Activated CD8-positive, alpha-beta T cell treated with anti-CD3 and anti-CD28 coated beads, Interleukin-2, amount 10 ng/mL, durations not matched to agents 7 days and 5 days (primary cell): Measurements from ENCODE around the gene SLC2A6. TPM values are rescaled to one million over a fixed set of nuclear protein-coding genes. Genes with fewer than 3 reads are reported as not detected.

Experiments used
- ATAC-seq: fragments of 150-1000 bp; cut with Tn5 transposase; one replicate; pipeline ENCODE4 v1.10.0; 2021; ENCODE audit warnings: moderate library complexity
- CTCF ChIA-PET: fragments of 350-600 bp; sonication (Branson Sonifier 250); formaldehyde crosslinking; loops from one replicate; lab custom pipeline; 2021; ENCODE audit warnings: antibody characterized with exemption; lab: Charles Lee
- POLR2A ChIA-PET: fragments of 350-600 bp; sonication (Branson Sonifier 250); formaldehyde crosslinking; loops from one replicate; lab custom pipeline; 2021; ENCODE audit warnings: antibody characterized with exemption; lab: Charles Lee
- DNase-seq: peaks from one replicate; pipeline ENCODE4 v3.0.0-alpha.2; 2020
- H3K27ac Mint-ChIP-seq: one replicate; pipeline ENCODE4 v1.8.0; 2021; ENCODE audit warnings: mild to moderate bottlenecking, mixed read lengths
- H3K27me3 Mint-ChIP-seq: one replicate; pipeline ENCODE4 v1.8.0; 2021; ENCODE audit warnings: low read depth, mixed read lengths
- H3K36me3 Mint-ChIP-seq: one replicate; pipeline ENCODE4 v1.8.0; 2021; ENCODE audit warnings: low read depth, mixed read lengths
- H3K4me1 Mint-ChIP-seq: one replicate; pipeline ENCODE4 v1.8.0; 2021; ENCODE audit warnings: low read depth, mixed read lengths
- H3K4me3 Mint-ChIP-seq: one replicate; pipeline ENCODE4 v1.8.0; 2021; ENCODE audit warnings: mild to moderate bottlenecking, mixed read lengths
- H3K9me3 Mint-ChIP-seq: one replicate; pipeline ENCODE4 v1.8.0; 2022; ENCODE audit warnings: mixed read lengths; ENCODE audit not compliant: insufficient read depth
- total RNA-seq, 2 experiments: library from RNA; stranded (reverse); gene quantifications; one replicate each; pipeline ENCODE4 v1.2.3, GENCODE V29; 2021

SLC2A6 gene
- total RNA-seq, 2 experiments from 2014 or later, result 14.1 to 17.0 TPM

DNA sequence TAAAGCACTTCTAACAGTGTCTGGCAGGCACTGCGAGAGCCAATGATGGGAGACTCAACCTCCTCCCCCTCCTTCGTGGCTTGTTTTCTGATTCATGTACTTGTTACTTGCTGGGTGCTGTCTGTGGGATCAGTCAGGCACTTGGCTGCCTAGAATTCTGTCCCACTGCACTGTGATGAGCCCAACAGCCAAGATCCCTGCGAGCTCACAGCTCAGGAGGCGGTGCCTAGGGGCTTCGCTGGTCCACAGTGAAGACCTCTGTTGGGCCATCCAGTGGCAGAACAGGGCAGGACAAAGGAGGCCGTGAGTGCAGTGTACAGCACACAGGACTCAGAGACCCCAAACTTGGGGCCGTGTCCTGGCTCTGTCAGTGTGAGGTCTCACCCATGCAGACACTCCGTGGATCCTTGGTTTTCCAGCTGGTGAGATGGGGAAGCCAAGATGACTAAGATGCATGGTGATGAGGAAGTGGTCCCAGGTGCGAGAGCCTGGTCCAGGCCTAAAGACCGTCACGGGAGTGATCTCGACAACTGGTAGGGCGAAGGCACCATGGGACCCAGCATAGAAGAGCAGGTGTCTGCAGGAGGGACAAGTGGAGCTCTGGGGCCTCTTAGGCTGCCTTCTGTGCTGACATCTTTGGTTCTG, 26.4 kb upstream of the SLC2A6 start:
- H3K9me3 Mint-ChIP-seq, result peaks cover 22% of the 10 kb centered on the region
- H3K4me3 Mint-ChIP-seq, result no peak overlapping the region
- H3K27ac Mint-ChIP-seq, result no peak overlapping the region
- ChIA-PET CTCF (no interaction called here), POLR2A (interaction anchor here (0.5 to 0.7 kb wide), 2 partner anchors 10 to 46 kb away, joined by 4 to 5 read pairs; partner anchors contain the start of gene CACFD1)
- ATAC-seq (no peak), DNase-seq (no peak)
- peaks cover 17% of the 10 kb centered on the region for H3K4me1 Mint-ChIP-seq
- no peaks in the 10 kb centered on the region for H3K36me3 Mint-ChIP-seq
- H3K27me3 Mint-ChIP-seq, result peaks cover 15% of the 10 kb centered on the region

DNA sequence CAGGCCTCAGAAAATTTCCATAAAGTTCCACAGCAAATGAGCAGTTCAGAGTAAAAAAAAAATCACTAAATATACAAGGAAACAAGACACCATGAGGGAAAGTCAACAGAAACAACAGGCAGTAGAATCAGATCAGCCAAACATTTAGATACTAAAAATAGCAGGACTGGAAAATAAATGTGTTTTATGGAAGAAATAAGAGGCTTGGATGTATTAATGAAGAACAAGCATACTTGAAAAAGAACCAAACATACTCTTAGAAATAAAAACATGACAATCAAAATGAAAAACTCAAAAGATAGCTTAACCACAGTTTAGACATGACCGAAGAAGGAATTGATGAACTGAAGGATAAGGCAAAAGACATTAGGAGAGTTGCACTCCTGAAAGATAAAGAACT, 23.2 kb upstream of the SLC2A6 start:
- H3K9me3 Mint-ChIP-seq, result peaks cover 22% of the 10 kb centered on the region
- H3K27me3 Mint-ChIP-seq, result peaks cover 18% of the 10 kb centered on the region
- no peak overlapping the region for H3K4me3 Mint-ChIP-seq
- H3K27ac Mint-ChIP-seq, result no peak overlapping the region
- no peaks in the 10 kb centered on the region for H3K4me1 Mint-ChIP-seq
- ChIA-PET POLR2A (no interaction called here), CTCF (no interaction called here)
- DNase-seq, result no peak
- no peak for ATAC-seq
- no peaks in the 10 kb centered on the region for H3K36me3 Mint-ChIP-seq

DNA sequence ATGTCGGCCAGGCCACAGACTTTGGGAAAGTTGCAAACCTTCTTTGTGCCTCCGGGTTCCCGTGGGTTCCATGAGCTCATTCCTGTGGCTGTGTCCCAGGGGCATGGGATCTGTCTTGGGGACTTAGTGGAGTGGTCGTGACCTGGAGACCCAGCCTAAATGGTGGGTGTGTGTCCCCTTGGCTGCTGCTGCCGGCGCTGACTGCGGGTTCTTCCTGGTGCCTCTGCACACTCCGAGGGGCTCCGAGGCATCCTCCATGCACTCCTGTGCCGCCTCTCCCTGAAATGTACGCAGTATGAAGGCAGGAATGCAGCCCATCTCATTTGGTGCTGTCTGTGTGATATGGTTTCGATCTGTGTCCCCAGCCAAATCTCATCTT, 21.0 kb upstream of the SLC2A6 start:
- CTCF ChIA-PET, result interaction anchor here (1.0 kb wide), 1 partner anchor 13 kb away, joined by 3 read pairs; no protein-coding TSS in a partner anchor
- ATAC-seq, result no peak
- Mint-ChIP-seq H3K4me3 (no peak overlapping the region), H3K27ac (no peak overlapping the region), H3K27me3 (peaks cover 18% of the 10 kb centered on the region), H3K36me3 (no peaks in the 10 kb centered on the region), H3K4me1 (no peaks in the 10 kb centered on the region), H3K9me3 (peaks cover 22% of the 10 kb centered on the region)
- POLR2A ChIA-PET, result interaction anchor here (1.6 kb wide), 1 partner anchor 9 kb away, joined by 4 read pairs; no protein-coding TSS in a partner anchor
- no peak for DNase-seq

GRCh38 chr9:133499132-133499891, 20.4 kb upstream of the SLC2A6 start:
- POLR2A ChIA-PET, result interaction anchor here (0.7 kb wide), 1 partner anchor 8 kb away, joined by 4 read pairs; no protein-coding TSS in a partner anchor
- CTCF ChIA-PET, result interaction anchor here (1.0 kb wide), 1 partner anchor 13 kb away, joined by 3 read pairs; no protein-coding TSS in a partner anchor
- Mint-ChIP-seq H3K27ac (no peak overlapping the region), H3K27me3 (peaks cover 18% of the 10 kb centered on the region), H3K9me3 (peaks cover 22% of the 10 kb centered on the region), H3K4me1 (no peaks in the 10 kb centered on the region), H3K36me3 (no peaks in the 10 kb centered on the region), H3K4me3 (no peak overlapping the region)
- ATAC-seq (no peak), DNase-seq (no peak)

DNA sequence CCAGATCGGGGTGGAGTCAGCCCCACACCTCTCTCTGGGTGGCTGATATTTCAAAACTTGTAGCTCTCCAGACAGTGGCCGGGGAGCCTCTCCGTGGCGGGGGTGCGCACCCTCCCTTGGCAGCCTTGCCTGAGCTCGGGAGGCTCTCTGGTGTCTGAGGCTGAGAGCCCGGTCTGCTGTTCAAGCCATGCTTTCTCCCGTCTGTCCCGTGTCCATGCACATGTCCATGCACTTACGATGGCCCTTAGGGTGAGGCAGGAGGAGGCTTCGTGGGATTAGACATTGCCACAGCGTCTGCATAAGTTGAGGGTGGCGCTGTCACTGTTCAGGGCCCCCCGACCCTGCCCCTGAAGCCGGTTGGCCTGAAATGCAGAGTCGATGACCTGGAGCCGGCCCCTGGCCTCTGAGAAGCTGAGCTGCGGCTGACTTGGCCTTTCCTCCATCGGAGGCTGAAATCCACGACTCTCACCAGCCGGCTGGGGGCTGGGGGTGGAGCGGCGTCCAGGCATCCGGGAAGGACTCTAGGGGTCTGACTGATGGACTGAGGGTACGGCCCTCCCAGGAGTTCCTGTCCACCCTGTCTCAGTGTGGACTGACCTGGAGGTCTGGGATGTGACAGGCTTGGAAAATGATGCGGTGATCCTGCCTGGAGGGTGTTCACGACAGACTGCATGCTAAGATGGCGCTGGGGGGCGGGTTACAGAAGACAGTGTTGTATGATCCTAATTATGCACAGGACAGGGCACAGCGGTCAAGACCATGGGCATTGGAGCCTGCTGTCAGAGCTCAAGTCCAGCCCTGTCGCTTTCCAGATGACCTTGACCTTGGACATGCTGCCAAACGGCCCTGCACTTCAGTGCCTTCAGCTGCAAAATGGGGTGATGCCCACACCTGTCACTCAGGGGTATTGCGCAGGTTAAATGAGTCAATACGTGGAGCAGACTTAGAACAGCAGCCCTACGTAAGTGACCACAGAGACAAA, 18.3 kb upstream of the SLC2A6 start:
- no peak overlapping the region for H3K4me3 Mint-ChIP-seq
- H3K4me1 Mint-ChIP-seq, result no peaks in the 10 kb centered on the region
- CTCF ChIA-PET, result interaction anchor here (2.1 kb wide), 1 partner anchor 11 kb away, joined by 15 read pairs; no protein-coding TSS in a partner anchor
- peaks cover 12% of the 10 kb centered on the region for H3K27me3 Mint-ChIP-seq
- no peak overlapping the region for H3K27ac Mint-ChIP-seq
- POLR2A ChIA-PET, result no interaction called here
- DNase-seq, result no peak
- ATAC-seq, result no peak
- H3K36me3 Mint-ChIP-seq, result no peaks in the 10 kb centered on the region
- H3K9me3 Mint-ChIP-seq, result peaks cover 12% of the 10 kb centered on the region

DNA sequence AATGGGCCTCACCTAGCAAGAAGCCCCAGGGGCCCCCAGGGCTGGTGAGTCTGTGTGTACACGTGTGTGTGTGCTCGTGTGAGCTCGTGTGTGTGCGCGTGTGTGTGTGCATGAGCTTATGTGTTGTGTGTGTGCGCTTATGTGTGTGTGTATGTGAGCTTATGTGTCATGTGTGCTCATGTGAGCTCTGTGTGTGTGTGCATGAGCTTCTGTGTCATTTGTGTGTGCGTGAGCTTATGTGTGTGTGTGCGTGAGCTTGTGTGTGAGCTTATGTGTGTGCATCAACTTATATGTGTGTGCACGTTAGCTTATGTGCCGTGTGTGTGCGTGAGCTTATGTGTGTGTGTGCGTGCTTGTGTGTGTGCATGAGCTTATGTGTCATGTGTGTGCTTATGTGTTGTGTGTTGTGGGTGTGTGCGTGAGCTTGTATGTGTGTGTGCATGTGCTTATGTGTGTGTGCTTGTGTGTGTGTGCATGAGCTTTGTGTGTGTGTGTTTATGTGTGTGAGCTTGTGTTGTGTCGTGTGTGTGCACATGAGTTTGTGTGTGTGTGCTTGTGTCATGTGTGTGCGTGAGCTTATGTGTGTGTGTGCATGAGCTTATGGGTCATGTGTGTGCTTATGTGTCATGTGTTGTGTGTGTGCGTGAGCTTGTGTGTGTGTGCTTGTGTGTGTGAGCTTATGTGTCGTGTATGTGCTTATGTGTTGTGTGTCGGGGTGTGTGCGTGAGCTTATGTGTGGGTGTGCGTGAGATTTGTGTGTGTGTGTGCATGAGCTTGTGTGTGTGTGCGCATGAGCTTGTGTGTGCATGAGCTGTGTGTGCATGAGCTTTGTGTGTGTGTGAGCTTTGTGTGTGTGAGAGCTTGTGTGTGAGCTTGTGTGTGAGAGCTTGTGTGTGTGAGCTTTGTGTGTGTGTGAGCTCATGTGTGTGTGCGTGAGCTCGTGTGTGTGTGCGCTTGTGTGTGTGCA, 16.7 kb upstream of the SLC2A6 start:
- no peak overlapping the region for H3K4me3 Mint-ChIP-seq
- ChIA-PET POLR2A (interaction anchor here (0.8 kb wide), 1 partner anchor 10 kb away, joined by 5 read pairs; no protein-coding TSS in a partner anchor), CTCF (interaction anchor here (1.3 to 2.1 kb wide), 2 partner anchors 9 to 248 kb away, joined by 3 to 15 read pairs; no protein-coding TSS in a partner anchor)
- no peaks in the 10 kb centered on the region for H3K4me1 Mint-ChIP-seq
- DNase-seq (no peak), ATAC-seq (no peak)
- no peaks in the 10 kb centered on the region for H3K36me3 Mint-ChIP-seq
- H3K27ac Mint-ChIP-seq, result no peak overlapping the region
- H3K9me3 Mint-ChIP-seq, result no peaks in the 10 kb centered on the region
- H3K27me3 Mint-ChIP-seq, result peaks cover 4% of the 10 kb centered on the region

GRCh38 chr9:133494636-133495326, 15.9 kb upstream of the SLC2A6 start:
- ATAC-seq, result no peak
- DNase-seq, result no peak
- Mint-ChIP-seq H3K4me1 (no peaks in the 10 kb centered on the region), H3K9me3 (no peaks in the 10 kb centered on the region), H3K4me3 (no peak overlapping the region), H3K27me3 (no peaks in the 10 kb centered on the region), H3K27ac (no peak overlapping the region), H3K36me3 (no peaks in the 10 kb centered on the region)
- CTCF ChIA-PET, result interaction anchor here (1.3 to 2.1 kb wide), 2 partner anchors 8 to 248 kb away, joined by 3 to 15 read pairs; no protein-coding TSS in a partner anchor
- POLR2A ChIA-PET, result no interaction called here

DNA sequence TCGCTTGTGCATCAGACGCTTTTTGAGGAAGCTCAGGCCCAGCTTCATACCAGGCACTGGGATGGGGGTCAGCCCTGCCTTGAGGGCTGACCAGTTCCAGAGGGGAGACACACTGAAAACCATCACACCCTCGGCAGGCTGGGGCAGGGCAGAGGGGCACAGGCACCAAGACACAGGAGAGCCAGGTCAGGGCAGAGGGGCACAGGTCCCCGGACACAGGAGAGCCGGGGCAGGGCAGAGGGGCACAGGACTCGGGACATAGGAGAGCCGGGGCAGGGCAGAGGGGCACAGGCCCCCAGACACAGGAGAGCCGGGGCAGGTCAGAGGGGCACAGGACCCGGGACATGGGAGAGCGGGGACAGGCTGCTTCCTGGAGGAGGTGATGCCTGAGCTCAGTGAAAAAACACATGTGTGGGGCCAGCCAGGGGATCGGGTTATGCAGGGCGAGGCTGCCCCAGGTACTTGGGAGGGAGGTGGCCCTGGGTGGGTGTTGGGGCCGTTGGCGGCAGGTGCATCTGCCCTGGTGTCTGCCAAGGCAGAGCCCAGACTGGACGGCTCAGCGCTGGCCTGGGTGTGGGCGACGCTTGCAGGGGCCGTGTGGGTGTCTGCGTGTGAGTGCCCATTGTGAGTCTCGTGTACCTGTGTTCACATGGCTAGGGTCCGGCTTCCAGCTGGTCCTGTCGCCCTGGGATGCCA, 15.1 kb upstream of the SLC2A6 start:
- CTCF ChIA-PET, result no interaction called here
- POLR2A ChIA-PET, result no interaction called here

DNA sequence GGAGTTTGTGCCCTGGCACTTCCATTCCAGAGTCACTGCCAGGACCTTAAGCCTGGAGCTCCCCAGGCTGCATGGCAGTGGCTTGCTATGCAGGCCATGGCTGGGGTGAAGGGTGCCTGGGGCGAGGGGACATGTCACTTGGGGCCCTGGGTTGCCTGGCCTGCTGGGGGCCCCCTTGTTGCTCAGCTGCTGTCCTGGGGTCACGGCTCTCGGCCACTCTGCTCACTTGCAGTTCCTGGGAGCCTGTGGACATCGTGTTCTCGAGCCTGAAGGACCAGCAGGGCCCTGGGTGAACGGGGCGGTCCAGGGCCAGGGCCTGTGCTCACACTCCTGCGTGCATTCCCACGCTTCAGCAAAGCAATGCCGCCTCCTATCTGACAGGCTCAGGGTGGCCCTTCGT, 14.5 kb upstream of the SLC2A6 start:
- no peak for ATAC-seq
- Mint-ChIP-seq H3K27me3 (peaks cover 3% of the 10 kb centered on the region), H3K27ac (no peak overlapping the region), H3K36me3 (no peaks in the 10 kb centered on the region), H3K4me1 (no peaks in the 10 kb centered on the region), H3K4me3 (no peak overlapping the region), H3K9me3 (no peaks in the 10 kb centered on the region)
- ChIA-PET CTCF (no interaction called here), POLR2A (no interaction called here)
- DNase-seq, result no peak

More for the DNA sequence above, 15.1 kb upstream of the SLC2A6 start:
- no peaks in the 10 kb centered on the region for H3K36me3 Mint-ChIP-seq
- H3K27ac Mint-ChIP-seq, result no peak overlapping the region
- ATAC-seq (no peak), DNase-seq (no peak)
- H3K27me3 Mint-ChIP-seq, result peaks cover 3% of the 10 kb centered on the region
- H3K4me3 Mint-ChIP-seq, result no peak overlapping the region
- no peaks in the 10 kb centered on the region for H3K9me3 Mint-ChIP-seq
- H3K4me1 Mint-ChIP-seq, result no peaks in the 10 kb centered on the region
